CD4-positive, alpha-beta T cell treated with Interleukin-17A for 4 hours (primary cell): ENCODE results near the gene SLIT1.

Experiments used
- DNase-seq: peaks from one replicate; pipeline ENCODE4 v3.0.0-alpha.2; 2020; ENCODE audit warnings: mixed read lengths

SLIT1 gene

DNA sequence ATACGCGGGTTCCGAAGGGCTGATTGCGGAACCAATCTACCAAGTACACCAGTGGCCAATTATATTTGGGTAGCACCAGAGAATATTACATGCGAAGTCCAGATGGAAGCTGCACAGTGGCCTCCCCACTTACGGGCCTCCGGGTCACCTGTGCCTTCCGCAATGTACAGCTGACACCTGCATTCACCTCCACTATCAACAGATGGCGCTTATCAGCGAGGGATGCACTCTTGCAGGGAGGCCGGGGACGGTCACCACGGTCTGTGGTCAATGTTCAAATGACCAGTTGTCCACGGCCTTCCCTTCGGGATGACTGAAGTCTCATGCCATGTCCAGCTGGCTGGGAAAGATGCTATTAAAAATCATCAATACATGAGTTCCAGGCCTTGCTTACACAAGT lies 47.6 kb downstream of the SLIT1 start:
- no peak for DNase-seq

DNA sequence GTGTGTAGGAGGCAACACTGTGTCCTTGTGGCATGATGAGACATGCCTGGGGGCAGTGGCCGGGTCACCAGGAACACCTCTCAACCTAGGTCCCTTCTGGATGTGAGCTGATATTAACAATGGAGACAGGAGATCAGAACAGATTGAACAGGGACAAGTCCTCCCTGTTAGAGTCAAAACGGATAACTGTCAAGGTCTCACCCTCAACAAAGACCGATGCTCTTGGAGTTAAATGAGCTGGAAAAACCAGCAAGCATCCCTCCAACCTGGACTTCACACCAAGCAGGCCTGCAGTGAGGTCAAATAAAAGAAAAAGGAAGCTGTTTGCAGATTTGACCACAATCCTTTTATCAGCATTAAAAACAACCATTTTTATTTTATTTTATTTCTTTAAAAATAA lies 49.0 kb downstream of the SLIT1 start:
- DNase-seq, result no peak

DNA sequence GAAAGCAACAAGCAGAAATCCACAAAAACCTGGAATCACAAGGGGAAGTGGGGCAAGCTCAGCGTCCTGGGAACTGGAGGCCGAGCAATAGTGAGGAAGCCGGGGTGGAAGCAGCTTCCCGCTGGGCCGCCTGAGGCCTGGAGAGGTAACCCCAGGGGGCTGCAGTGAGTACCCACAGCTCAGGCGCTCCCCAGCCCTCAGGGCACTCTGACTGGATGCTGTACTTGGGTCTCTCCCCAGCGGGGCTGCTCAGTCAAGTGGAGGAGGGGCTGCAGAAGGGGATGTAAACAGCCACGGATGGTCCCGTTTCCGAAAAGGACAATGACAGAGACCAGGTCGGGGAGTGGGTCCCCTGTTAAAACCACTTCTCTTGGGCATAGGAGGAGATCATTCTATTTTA lies 50.3 kb downstream of the SLIT1 start:
- DNase-seq, result no peak

DNA sequence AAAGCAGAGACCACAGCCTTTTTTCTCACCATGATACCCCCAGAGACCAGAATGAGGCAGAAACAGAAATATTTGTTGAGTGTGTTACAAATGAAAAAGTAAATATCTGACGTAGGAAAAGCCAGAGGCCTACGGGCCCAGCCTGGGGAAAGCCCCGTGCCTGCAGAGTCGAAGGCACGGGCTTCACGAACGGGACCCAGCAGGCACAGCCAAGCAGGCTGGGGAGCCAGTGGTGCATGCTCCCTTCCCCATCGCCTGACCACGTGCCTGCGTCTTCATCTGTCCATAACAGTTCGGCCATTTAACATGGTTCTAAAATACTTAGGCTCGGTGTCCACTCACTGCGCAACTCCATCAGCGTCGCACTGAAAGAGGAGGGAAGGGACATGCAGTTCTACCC lies 50.8 kb downstream of the SLIT1 start:
- DNase-seq, result no peak

DNA sequence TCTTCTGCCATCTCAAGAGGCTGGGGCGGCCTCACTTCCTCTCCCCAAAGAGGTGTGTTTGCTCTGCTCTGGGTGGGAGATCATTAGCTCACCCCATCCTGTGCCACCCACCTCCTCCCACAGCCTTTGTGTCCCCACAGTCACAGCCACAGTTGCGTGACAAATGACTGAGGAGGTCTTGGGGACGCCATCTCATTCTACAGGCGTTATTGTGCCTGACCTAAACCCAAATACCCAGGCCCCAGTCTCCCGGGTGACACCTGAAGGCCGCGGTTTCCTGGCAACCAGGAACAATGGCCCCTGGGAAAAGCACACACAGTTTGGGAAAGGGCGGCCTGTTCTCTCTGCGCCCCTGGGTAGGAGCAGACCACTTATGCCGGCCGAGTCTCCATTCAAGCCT lies 51.6 kb downstream of the SLIT1 start:
- no peak for DNase-seq

DNA sequence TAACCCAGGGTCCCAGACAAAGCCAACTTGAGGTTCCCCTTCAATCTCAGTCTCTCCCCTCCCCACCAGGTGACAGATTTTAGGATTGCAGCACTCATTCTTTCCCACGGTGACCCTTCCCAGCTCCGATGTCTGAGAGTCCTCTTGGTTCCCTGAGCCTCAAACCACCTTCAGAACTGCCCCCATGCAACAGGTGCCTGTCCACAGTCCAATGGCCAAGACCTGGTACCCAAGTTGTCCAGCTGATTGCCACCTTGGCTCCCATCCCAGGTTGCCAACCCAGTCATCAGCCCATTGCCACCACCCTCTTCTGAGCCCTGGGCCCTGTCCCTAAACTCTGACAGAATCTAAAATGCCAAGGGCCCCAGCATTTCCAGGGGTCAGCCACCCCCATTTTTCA lies 53.5 kb downstream of the SLIT1 start:
- no peak for DNase-seq

DNA sequence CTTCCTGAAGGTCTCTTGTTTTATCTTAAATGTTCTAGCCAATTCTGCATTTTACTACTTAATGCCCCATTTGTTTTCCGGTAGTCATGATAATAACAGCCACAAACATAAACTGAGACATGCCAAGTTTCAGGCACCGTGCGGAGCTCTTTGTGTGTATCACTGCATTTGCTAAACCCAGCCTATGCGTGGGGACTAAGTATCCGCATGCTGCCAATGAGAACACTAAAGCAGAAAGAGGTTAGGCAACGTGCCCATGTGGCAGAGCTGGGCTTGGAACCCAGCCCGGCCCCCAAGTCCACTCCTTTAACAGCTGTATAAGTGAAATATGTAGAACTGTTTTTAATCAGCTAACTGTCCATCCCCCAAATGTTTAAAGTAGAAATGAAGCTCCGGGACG lies 54.1 kb downstream of the SLIT1 start:
- no peak for DNase-seq

DNA sequence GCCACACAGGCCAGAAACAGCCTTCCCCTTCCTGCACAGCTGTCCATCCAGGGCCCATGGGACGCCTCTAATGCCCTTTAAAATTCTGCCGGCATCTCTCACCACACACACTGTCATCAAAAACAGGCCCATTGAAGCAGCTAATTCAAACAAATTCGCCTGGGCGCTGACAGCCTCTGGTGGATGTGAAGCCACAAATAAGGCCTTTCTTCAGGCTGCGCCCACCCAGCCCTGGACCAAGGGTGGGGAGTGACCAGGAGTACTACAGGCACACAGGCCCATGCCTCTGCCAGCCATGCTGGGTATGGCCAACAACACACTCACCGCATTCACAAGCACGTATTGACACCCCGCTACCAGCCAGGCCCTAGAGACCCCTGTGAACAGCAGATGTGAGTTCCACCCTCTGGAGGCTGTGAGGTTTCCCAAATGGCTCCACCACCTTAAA lies 54.6 kb downstream of the SLIT1 start:
- no peak for DNase-seq

DNA sequence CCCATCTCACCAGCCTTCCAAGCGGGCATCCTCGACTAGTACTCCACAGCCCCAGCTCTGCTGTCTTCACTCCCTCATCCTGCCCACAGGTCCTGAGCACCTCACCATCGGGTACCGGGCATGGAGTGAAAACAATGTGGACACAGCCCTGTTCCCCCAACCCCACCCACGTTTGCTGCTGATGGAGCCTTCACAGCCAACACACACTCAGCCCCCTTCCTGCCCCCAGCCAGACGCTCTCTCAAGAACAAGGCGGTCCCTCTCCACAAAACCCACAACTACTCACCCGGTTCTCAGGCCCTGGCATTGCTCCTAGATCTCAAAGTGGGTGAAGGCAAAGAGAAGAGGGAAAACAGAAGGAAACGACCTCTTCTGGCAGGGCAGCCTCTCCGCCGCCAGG lies 56.1 kb downstream of the SLIT1 start:
- no peak for DNase-seq

DNA sequence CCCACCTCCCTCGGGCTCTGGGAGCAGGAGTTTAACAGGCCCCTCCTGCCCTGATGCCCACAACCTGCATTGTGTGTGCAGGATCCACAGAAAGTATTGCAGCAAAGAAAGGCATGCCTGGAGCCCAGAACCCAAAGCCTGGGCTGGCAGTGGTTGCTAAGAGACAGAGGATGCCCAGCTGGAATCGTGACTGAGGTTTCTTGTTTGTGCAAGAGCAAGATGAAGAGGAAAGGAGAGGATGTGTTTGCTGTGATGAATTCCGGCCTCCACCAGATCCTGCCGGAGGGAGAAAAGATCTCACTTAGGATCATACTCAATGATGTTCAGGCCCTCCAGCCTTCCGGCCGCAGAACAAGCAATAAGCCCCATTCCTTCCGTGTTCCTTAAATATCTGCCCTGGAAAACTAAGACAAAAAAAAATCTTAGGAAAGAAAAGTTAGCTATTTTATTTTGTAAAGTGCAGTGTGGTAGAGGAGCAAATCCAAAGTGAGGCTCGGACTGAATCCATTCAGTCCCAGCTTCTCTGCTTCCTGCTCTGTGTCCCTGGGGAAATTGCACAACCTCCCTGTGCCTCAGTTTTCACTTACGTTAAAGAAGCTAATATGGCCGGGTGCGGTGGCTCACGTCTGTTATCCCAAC lies 57.1 kb downstream of the SLIT1 start:
- DNase-seq, result no peak

DNA sequence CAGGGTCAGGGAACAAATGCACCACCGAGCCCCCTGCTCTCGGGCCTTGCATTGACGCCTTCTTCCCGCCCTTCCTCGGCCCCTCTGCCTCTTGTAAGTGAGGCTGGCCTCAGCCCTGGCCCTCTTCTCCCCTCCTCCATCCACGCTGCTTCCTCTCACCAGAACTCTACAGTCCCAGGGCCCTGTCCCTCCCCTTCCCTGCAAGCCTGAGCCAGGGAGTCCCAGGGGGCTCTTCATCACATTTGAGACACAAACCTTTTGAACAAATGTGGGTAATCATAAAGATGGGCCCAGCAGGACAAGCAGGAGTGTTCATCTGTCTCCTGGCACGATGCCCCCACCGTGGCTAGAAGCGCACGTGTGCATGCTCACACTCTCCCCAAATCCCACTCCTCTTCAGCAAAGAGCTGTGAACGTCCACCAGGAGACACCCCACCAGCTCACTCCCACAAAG lies 57.7 kb downstream of the SLIT1 start:
- DNase-seq, result no peak

DNA sequence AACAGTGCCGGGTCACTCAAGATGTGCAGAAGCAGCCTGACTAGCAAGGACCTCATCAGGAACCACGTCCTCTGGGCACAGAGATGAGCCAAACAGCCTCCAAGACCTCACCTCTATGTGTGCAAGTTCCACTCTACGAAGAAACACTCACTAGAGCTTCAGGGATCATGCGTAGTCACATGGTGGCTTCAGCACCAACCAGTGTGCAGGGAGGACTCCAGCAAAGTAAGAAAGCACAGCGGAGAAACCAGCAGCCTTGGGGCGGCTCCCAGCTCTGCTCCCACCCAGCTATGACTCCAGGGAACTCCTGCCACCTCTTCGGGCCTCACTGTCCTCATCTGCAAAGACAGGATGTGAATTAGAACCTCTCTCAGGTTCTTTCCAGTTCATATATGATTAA lies 58.2 kb downstream of the SLIT1 start:
- no peak for DNase-seq

DNA sequence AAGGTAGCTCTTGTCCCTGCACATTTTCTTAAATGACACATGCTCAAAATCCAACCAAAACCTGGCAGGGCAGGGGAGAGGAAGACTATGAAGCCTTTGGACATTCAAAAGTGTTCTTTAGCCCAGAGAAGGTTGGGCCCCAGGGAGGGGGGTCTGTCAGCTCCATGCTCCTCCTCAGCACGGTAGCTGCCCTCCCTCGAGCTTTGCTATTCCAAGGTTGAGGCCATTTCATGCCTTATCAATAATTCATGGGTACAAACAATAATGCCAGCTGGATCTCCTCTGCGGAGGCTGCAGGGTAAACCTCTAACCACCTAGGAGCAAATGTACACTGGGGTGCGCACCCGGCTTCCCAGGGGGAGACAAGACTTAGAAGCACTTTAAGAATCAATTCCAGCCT lies 61.5 kb downstream of the SLIT1 start:
- DNase-seq, result no peak

DNA sequence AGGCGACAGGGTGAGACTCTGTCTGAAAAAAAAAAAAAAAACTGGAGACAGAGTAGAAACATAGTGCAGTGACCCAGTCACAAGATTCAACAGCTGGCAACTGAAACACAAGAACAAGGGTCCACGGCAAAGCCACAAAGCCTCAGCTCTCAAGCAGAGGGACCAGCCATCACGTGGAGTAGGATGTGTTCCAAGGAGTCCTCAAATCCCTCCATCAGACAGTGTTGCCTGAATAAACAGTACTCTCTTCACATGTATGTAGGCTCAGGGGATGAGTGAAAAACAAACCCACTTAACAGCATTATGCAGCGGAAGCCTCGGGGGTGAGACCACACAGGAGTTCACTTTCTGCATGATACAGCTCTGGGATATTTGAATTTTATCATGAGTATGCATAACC lies 62.0 kb downstream of the SLIT1 start:
- no peak for DNase-seq

DNA sequence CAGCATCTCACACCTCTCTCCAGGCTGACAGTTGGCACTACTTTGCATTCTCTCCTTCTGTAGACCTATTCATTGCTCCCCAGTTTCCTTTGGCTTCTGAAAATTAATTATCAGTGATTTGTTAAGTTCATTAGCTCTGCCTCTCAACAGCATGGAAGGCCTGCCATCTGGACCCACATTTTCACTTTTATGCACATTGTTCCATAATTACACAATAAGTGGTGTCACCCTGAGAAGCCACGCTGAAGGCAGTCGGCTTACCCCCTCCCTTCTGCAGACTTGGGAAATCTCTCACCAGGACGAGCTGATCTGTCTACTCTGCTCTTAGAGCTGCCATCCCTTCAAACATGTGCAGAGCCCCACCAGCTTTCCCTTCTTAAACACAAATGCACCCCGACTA lies 64.7 kb downstream of the SLIT1 start:
- no peak for DNase-seq

DNA sequence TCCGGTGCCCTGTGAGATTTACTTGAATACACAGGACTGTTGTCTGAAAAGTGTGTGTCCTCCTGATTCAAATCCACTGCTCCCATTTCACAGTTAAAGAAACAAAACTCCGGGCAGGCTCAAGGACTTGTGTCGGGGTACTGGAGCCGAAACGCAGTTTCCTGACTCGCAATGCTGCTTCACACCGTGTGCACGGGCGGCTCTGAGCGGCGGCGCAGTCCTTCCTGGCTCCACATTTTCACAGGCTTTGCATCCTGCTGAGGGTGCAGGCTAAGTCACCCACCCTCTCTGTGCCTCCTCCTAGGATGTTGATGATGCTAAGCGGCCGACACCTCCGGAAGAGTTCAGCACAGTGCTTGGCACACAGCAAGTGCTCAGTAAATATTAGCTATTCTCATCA lies 65.4 kb downstream of the SLIT1 start:
- DNase-seq, result no peak

DNA sequence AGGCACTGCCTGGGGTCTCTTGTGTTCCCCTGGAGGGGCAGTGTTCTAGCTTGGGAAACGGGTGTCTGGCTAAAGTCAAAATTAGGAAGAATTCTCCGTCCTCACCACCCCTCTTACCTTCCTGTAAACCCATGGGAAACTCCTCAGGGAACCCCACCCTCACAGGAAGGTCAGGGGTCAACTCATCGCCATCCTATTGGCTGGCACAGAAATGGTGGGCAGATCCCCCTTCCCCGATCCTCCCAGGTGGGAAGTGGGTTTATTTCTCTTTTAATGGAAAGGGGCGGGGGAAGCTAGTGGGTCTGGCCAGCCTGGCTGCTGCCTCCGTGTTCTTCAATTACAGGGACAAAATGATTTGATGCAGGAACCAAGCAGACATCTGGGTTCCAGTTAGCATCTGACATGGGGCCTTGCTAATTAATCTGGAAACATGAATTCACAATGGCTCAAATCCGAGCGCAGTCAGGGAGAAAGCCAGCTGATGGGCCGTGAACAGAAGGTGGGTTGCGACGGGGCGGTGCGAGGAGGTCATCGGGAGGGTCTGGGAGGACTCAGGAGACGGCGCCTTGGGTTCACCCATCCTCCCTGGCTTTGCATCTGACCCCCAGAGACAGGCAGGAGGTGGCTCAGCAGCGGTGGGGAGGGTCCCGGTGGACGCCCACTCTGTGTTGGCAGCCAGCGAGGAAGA lies 66.6 kb downstream of the SLIT1 start:
- DNase-seq, result no peak

DNA sequence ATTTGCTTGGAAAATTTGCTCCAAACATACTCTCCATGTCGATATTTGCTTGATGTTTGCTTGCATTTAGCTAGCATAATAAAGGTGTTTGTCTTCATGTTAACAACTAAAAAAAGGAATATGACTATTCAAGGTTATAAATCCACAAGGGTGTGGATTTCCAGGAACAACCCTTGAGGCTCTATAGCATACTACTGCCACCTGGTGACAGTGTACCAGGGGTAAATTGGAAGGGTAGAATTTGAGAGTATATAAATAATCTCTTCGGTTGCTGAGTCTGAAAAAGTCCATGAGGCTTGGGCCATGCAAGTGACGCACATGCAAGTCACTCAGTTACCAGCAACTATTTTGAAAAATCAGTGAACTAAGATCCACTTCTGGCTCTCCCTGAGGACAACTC lies 68.4 kb downstream of the SLIT1 start:
- DNase-seq, result no peak

DNA sequence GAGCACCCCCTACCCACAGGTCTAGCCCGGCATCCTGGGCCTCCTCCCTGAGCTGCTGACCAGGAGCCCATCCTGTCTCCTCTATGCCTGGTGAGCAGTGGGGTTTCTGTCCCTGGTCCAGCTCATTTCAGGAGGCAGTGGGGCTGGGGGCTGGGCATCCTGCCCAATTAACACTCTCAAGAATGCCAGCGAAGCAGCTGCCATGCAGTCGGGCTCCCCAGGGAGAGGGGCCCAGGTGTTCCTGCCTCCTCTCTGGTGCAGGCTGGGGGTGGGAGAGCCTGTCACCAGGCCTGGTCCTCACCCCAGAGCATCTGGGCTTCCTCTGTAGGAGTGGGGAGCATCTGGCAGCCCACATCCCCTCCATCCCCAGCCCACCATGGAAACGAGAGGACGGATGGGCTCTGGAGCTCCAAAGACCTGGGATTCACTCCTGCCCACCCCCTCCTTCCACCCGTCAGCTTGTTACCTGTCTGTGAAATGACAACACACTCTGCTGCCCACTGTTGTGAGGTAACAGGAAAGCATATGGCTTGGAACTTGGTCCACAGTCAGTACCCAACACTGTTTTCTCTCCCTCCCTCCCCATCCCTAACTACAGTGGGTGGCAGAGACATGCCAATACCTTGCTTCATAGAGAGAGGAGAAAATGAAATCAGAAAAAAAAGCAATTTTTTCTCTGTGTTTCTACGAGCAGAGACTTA lies 69.1 kb downstream of the SLIT1 start:
- DNase-seq, result no peak

DNA sequence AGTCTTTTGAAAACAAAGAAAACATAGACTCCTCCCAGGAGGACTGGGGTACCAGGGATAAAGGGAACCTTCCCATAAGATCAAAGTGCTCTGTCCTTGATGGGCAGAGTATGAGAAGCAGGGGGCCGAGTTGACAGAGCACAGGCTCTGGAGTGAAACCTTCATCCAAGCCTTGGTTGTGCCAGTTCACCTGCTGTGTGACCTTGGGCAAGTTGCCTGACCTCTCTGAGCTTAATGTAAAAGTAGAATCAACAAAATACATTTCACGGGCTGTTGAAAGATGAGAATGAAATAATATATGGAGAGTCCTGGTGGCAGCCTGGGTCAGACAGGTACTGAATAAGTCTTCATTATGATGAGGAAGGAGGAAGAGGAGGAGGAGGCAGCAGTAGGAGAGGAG lies 69.9 kb downstream of the SLIT1 start:
- no peak for DNase-seq

DNA sequence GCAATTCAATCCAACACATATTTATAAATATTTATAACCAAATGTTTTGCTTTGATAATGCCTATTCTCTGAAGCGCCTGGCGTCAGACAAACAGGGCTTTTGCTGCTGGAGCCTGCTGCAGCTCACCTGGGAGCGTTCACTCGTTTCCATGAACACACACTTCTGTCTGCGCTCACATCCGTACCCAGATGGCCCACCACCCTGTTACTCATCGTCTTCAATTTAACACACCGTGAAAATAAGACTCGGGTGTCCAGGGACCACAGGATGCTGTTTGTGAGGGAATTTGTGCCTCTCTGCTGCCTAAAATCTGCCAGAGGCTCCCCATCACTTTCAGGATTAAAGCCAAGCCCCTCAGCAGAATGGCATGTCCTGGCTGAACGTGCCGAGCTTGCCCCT lies 74.1 kb downstream of the SLIT1 start:
- no peak for DNase-seq

DNA sequence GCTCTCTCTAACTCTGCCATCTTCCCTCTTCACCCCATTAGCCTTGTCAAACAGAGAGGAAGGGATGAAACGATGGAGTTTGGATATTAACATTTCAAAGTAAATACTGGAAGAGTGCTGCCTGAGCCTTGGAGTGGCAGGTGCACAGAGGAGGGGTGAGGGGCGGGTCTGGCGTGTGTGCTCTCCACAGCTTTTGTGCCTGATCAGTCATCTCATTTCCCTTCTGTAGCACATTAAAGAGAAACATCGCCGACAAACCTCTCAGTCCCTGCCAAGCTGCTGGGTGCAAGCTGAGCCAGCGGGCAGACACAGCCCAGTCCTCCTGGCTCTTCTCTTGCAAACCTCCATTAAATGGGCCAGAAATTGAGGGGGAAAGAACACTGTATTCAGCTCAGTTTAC lies 76.2 kb downstream of the SLIT1 start:
- no peak for DNase-seq

DNA sequence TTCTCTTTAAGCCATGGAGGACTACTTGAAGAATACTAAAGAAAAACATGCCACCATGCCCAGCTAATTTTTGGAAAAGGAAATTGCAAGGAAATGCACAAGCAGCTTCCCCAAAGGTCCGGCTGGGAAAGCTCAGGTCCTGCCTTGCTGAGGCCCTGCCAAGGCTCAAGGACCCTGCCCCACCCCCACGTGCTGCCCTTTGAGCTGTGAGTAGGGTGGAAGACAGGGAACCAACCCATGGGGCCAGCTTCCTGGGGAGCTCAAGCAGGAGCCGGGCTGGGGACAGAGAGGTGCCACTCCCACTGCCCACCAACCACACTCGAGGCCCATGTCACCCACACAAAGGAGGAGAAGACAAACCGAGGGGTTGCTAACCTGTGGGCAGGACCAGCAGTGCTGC lies 78.2 kb downstream of the SLIT1 start:
- no peak for DNase-seq

DNA sequence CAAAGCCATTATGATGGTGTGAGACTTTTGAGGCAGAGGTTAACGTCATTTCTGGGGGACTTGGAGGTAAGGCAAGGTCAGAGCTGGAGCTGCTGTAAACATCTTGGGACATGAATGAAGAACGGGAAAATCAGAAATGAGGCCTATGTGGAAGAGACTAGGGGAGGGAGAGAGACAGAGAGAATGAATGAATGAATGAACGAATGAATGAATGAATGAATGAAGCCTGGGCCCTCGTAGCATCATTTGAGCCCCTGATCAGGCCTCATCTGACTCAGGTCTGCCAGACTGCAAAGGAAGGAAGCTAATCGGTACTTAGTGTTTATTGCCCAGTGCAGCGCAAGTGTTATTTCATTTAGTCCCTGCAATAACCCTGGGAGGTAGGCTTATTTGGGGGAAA lies 79.6 kb downstream of the SLIT1 start:
- no peak for DNase-seq
